Camera-type eye (tissue), 1 donor: Measurements from ENCODE around the gene C3orf85. TPM values are rescaled to one million over a fixed set of nuclear protein-coding genes. Genes with fewer than 3 reads are reported as not detected.

Experiments
- total RNA-seq: library from RNA; depleted of rRNA; stranded (reverse); fragments of >200 nt; gene quantifications from one replicate; pipeline ENCODE4 v1.2.3, GENCODE V29; 2014

Gene C3orf85, protein sequence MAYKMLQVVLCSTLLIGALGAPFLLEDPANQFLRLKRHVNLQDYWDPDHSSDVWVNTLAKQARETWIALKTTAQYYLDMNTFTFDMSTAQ
- not detected for total RNA-seq

DNA sequence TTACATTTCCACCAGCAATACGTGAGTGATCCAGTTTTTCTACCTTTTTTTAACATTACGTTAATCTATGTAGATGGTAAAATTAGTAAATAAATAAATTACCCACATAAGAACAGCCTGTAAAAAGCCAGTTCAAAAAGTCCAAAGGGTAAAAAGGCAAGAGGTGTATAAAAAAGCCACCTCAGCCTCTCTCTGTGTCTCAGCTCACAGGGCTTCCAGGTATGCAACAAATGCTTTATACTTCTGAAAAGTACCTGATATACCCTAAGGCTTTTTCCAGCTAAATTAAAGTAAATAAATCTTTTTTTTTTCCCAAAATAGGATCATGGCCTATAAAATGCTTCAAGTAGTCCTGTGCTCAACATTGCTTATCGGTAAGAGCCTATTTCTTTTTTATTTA is at the start of gene C3orf85:
Gene C3orf85, plus strand, starts transcription at position 197 of the 400 bp plus-strand sequence. Its CDS starts 129 bp downstream, at position 326.

DNA sequence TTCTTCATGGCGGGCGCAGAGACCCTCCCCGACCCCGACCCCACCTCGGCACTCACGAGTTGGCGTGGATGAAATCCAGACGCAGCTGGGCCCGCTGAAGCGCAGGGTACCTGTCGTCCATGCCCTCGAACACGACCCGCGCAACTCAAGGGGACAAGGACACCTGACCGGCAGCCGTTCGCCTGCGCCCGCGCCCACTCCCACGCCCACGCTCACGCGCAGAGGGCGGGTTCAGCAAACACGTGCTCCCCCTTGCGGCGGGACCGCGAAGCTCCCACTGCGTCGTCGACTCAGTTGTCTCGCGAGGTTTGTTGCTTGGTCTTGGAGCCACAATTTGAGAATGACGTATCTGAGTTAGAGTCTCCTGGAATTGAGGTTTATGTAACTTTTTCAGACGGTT is 18.6 kb upstream of the C3orf85 start, which contains the start of gene MORC1:
Gene MORC1, minus strand, starts transcription at position 196 of the 400 bp plus-strand sequence. Its CDS starts 75 bp downstream, at position 121.

Other genes with a start within 250 kb of the C3orf85 start
- 14.0 TPM for gene GUCA1C, start 182.8 kb upstream of the C3orf85 start, total RNA-seq
- gene MORC1, start 18.6 kb upstream of the C3orf85 start, total RNA-seq = not detected
- gene DPPA2, start 179.8 kb downstream of the C3orf85 start, total RNA-seq = not detected
- gene DPPA4, start 200.8 kb downstream of the C3orf85 start, total RNA-seq = 1.9 TPM